ENCODE data around the gene PTPRC. TPM values are rescaled to one million over a fixed set of nuclear protein-coding genes. Genes with fewer than 3 reads are reported as not detected.

Gene PTPRC
- total and polyA plus RNA-seq, 2 donors (not counting 3 experiments of a cell fraction or from before 2014, with no cell fraction given) = not detected

GRCh38 chr1:198741744-198742143 is 102.9 kb downstream of the PTPRC start:
- no peaks in the 10 kb centered on the region for H3K79me2 ChIP-seq (ENCODE audit: control insufficient read depth, insufficient read depth, low read length)
- no peaks in the 10 kb centered on the region for H3K9me1 ChIP-seq (replicated peaks; ENCODE audit: control insufficient read depth, extremely low read depth, insufficient read depth, low read length)
- no peak overlapping the region for H2AFZ ChIP-seq (ENCODE audit: low read depth, low read length)
- H4K20me1 ChIP-seq (replicated peaks; ENCODE audit: control insufficient read depth, extremely low read depth, insufficient read depth, low read length) = no peaks in the 10 kb centered on the region
- H3K4me3 ChIP-seq (replicated peaks in 1 of 3; ENCODE audit: insufficient read depth in 1 of 3, low read depth in 1 of 3, low read length in 3 of 3) = no peak overlapping the region
- DNase-seq (ENCODE audit: low read depth, low spot score) = no peak
- dilution Hi-C loops (cut with MboI; ENCODE audit: extremely low pct_ligation_motif_present, low sequenced_read_pairs) = no loop called here
- no peak for FAIRE-seq
- H3K36me3 ChIP-seq (ENCODE audit: control insufficient read depth in 2 of 2, extremely low read depth in 1 of 2, insufficient read depth in 2 of 2, low read length in 2 of 2) = no peaks in the 10 kb centered on the region
- H3K9ac ChIP-seq (replicated peaks; ENCODE audit: extremely low read depth, insufficient read depth, low read length) = no peak overlapping the region
- no peaks in the 10 kb centered on the region for H3K9me3 ChIP-seq (replicated peaks; ENCODE audit: control insufficient read depth, insufficient read depth, low read length)
- BruUV-seq (replicated peaks) = no TSS peak
- ChIA-PET CTCF (no interaction called here), POLR2A (no interaction called here)
- no peak overlapping the region for H3K27ac ChIP-seq (ENCODE audit: insufficient read depth, low read depth, low read length)
- H3K4me1 ChIP-seq (ENCODE audit: control insufficient read depth, extremely low read depth, insufficient read depth, low read length) = no peaks in the 10 kb centered on the region
- H3K27me3 ChIP-seq (ENCODE audit: control insufficient read depth in 2 of 2, insufficient read depth in 2 of 2, low read length in 2 of 2) = no peaks in the 10 kb centered on the region
- intact Hi-C loops (cut with micrococcal nuclease) = no loop called here
- H3K4me2 ChIP-seq (ENCODE audit: insufficient read depth, low read length) = no peak overlapping the region
- no peak for TF ChIP-seq JUN (IDR thresholded peaks at IDR 0.05; ENCODE audit: borderline replicate concordance, insufficient read depth, insufficient read length, low read depth)
- TF ChIP-seq CTCF (IDR thresholded peaks at IDR 0.05; ENCODE audit: extremely low read depth in 1 of 2, insufficient read depth in 1 of 2, low read depth in 1 of 2, low read length in 2 of 2) = no peak
- no peak for TF ChIP-seq FOS (IDR thresholded peaks at IDR 0.05; ENCODE audit: borderline replicate concordance, insufficient read depth, low read length)
- TF ChIP-seq MYC (IDR thresholded peaks at IDR 0.05; ENCODE audit: low read depth, low read length) = no peak
- no peak for TF ChIP-seq MAX (IDR thresholded peaks at IDR 0.05; ENCODE audit: insufficient read depth, insufficient read length)
- TF ChIP-seq GATA2 (IDR thresholded peaks at IDR 0.05; ENCODE audit: insufficient read depth, insufficient read length, low read depth, low read length) = no peak
- TF ChIP-seq EZH2 (IDR thresholded peaks at IDR 0.05; ENCODE audit: borderline replicate concordance, low read depth, low read length, severe bottlenecking) = no peak
- no peak for TF ChIP-seq POLR2A (IDR thresholded peaks at IDR 0.05; ENCODE audit: low read depth, low read length)
